ENCODE measurements around the gene UQCRC1. TPM values are rescaled to one million over a fixed set of nuclear protein-coding genes. Genes with fewer than 3 reads are reported as not detected.

UQCRC1 gene
- total and polyA plus RNA-seq, 2 experiments from 2014 or later = 620 to 870 TPM

DNA sequence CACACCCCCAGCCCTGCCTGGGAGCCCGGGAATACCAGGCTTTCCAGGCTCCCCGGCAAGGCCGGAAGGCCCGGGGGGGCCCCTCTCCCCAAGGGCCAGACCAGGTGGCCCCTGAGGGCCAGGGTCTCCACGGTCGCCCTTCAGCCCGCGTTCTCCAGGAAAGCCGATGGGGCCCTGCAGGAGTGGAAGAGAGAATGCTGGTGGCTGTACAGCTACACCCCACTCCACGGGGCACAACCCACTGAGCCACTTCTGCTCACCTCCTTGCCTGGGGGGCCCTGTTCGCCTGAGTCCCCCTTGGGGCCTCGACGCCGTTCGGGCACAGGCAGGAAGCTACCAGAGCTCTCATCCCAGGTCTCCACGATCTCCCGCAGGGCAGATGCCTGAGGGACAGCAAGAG lies 34.1 kb downstream of the UQCRC1 start:
- Histone ChIP-seq H3K9me3 (ENCODE audit: low read depth) (no peaks in the 10 kb centered on the region), H3K27ac (no peak overlapping the region), H3K4me1 (ENCODE audit: low read depth) (no peaks in the 10 kb centered on the region), H3K4me3 (no peak overlapping the region), H3K36me3 (peaks cover 23% of the 10 kb centered on the region), H3K27me3 (no peaks in the 10 kb centered on the region)
- TF ChIP-seq, protein P1, sequence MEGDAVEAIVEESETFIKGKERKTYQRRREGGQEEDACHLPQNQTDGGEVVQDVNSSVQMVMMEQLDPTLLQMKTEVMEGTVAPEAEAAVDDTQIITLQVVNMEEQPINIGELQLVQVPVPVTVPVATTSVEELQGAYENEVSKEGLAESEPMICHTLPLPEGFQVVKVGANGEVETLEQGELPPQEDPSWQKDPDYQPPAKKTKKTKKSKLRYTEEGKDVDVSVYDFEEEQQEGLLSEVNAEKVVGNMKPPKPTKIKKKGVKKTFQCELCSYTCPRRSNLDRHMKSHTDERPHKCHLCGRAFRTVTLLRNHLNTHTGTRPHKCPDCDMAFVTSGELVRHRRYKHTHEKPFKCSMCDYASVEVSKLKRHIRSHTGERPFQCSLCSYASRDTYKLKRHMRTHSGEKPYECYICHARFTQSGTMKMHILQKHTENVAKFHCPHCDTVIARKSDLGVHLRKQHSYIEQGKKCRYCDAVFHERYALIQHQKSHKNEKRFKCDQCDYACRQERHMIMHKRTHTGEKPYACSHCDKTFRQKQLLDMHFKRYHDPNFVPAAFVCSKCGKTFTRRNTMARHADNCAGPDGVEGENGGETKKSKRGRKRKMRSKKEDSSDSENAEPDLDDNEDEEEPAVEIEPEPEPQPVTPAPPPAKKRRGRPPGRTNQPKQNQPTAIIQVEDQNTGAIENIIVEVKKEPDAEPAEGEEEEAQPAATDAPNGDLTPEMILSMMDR (IDR thresholded peaks at IDR 0.05; ENCODE audit: low read depth, low read length) = no peak
- DNase-seq (ENCODE audit: low read depth in 1 of 2, low spot score in 1 of 2) = no peak

DNA sequence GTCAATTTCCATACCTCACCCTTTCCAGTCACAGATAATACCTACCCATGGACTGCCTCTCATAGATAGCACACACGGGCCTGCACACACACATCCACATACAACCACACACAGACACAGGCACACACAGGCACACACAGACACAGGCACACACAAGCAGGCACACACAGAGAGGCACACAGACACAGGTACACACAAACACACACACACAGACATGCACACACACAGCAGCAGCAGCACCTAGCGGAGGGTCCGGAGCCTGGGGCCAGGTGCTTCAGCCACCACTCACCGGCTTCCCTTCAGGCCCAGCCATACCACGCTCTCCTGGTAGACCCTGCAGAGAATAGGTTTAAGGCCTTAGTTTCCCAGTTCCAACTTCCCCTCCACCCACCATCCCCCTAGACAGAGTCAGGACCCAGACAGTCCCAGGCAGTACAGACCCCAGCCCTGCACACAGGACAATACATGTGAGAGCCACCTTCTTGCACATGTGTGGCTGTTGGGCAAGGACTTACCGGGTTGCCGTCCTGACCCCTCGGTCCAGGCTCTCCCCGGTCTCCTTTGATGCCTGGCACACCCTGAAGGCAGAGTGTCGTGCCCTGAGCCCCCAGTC lies 35.4 kb downstream of the UQCRC1 start:
- H3K27me3 ChIP-seq = no peaks in the 10 kb centered on the region
- no peak overlapping the region for H3K4me3 ChIP-seq
- H3K4me1 ChIP-seq (ENCODE audit: low read depth) = no peaks in the 10 kb centered on the region
- peaks cover 23% of the 10 kb centered on the region for H3K36me3 ChIP-seq
- H3K27ac ChIP-seq = no peak overlapping the region
- DNase-seq (ENCODE audit: low read depth in 1 of 2, low spot score in 1 of 2) = no peak
- H3K9me3 ChIP-seq (ENCODE audit: low read depth) = no peaks in the 10 kb centered on the region
- TF ChIP-seq, protein P1 (IDR thresholded peaks at IDR 0.05; ENCODE audit: low read depth, low read length) = no peak

DNA sequence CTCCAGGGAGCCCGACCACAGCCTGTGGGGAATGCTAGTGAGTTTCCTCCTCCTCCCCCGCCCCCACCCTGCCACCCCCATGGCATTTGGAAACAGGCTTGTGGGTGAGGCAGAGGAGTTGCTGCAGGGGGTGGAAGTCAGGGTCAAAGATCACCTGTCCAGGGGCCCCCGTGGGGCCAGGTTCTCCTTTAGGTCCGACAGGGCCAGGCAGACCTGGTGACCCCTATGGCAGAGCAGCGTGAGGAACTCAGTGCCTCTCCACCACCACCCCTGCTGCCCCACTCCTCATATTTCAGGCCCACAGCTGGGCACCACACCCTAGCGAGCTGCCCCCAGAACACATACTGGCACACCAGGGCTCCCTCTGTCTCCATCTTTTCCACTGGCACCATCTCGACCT lies 36.9 kb downstream of the UQCRC1 start:
- DNase-seq (ENCODE audit: low read depth in 1 of 2, low spot score in 1 of 2) = no peak
- TF ChIP-seq, protein P1 (IDR thresholded peaks at IDR 0.05; ENCODE audit: low read depth, low read length) = no peak
- Histone ChIP-seq H3K9me3 (ENCODE audit: low read depth) (no peaks in the 10 kb centered on the region), H3K4me3 (no peak overlapping the region), H3K4me1 (ENCODE audit: low read depth) (no peaks in the 10 kb centered on the region), H3K36me3 (peaks cover 18% of the 10 kb centered on the region), H3K27ac (no peak overlapping the region), H3K27me3 (no peaks in the 10 kb centered on the region)

DNA sequence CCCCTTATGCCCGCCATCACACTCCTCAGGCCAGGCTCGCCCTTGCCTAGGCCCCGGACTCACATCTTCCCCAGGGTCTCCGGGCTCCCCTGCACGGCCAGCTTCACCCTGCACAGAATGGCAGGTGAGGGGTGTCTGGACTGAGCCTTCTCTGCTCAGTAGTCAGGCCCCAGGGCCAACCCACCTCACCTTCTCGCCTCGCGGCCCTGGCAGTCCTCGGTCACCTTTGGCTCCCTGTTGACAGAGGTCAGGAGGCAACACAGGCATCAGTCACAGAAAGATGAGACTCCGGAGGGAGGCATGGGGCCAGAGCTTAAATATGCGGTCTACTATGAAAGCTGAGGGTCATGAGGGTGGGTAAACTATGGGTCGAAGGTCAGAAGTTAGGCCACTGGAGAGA lies 37.5 kb downstream of the UQCRC1 start:
- Histone ChIP-seq H3K9me3 (ENCODE audit: low read depth) (no peaks in the 10 kb centered on the region), H3K4me3 (no peak overlapping the region), H3K4me1 (ENCODE audit: low read depth) (no peaks in the 10 kb centered on the region), H3K27me3 (no peaks in the 10 kb centered on the region), H3K27ac (no peak overlapping the region), H3K36me3 (peaks cover 12% of the 10 kb centered on the region)
- TF ChIP-seq, protein P1 (IDR thresholded peaks at IDR 0.05; ENCODE audit: low read depth, low read length) = no peak
- no peak for DNase-seq (ENCODE audit: low read depth in 1 of 2, low spot score in 1 of 2)

DNA sequence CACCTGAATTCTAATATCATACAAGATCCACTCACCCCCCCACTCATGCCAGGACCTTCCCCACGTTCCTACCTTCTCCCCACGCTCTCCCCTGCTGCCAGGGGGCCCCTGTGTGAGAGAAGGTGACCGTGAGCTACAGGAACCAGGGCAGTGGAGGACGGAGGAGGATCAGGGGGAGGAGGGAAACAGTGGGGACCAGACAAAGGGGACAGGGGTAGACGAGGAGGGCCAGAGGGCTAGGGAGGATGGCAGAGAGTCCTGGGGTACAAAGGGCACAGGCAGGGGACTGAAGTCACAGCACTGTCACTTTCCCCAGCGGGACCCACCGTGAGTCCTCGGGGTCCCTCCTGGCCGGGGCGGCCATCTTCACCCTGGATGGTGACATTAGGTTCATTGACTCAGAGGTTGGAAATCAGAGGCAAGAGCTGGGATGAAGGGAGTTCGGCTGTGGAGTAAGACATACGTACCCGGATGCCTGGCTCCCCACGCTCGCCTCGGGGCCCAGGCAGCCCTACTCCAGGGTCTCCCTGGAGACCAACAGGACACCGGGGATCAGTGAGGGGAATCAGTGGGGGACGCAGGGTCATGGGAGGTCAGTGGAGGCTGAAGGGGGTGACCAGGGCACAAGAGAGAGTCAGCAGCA lies 39.5 kb downstream of the UQCRC1 start:
- DNase-seq (ENCODE audit: low read depth in 1 of 2, low spot score in 1 of 2) = no peak
- H3K4me3 ChIP-seq = no peak overlapping the region
- H3K4me1 ChIP-seq (ENCODE audit: low read depth) = no peaks in the 10 kb centered on the region
- peaks cover 6% of the 10 kb centered on the region for H3K36me3 ChIP-seq
- no peaks in the 10 kb centered on the region for H3K9me3 ChIP-seq (ENCODE audit: low read depth)
- H3K27me3 ChIP-seq = no peaks in the 10 kb centered on the region
- TF ChIP-seq, protein P1 (IDR thresholded peaks at IDR 0.05; ENCODE audit: low read depth, low read length) = no peak
- H3K27ac ChIP-seq = no peak overlapping the region
